K562 (cell line): ENCODE data around the gene KCTD17. TPM values are rescaled to one million over a fixed set of nuclear protein-coding genes. Genes with fewer than 3 reads are reported as not detected.

ENCODE experiments used
- ATAC-seq: fragments of 200-7000 bp; cut with Tn5 transposase; 3 replicates; pipeline ENCODE4 v1.9.1; 2020; ENCODE audit warnings: moderate library complexity
- BruUV-seq: library from RNA; stranded (reverse); fragments of 400-500 nt; replicated peaks from 2 replicates; lab custom pipeline; 2021; lab: Mats Ljungman, UMichigan
- CTCF ChIA-PET: fragments of 300-600 bp; formaldehyde crosslinking; extraction: SDS; loops from one replicate; lab custom pipeline; 2021; ENCODE audit warnings: low intra/inter-chr PET ratio; lab: Yijun Ruan, JAX
- POLR2A ChIA-PET: fragments of 300-600, 350-650 bp; sonication (Branson Sonifier 250); formaldehyde crosslinking; extraction: SDS; loops from one replicate; lab custom pipeline; 2021; ENCODE audit warnings: antibody characterized with exemption, inconsistent platforms; lab: Yijun Ruan, JAX
- DNase-seq, 4 experiments: peaks; one replicate each; pipeline versions ENCODE4 v3.0.0 to v3.0.0-alpha.2; 2011 to 2018; ENCODE audit warnings: low spot score in 3 of 4, mixed read lengths in 3 of 4; ENCODE audit errors: extremely low read depth in 1 of 4
- FAIRE-seq: peaks from 2 replicates; lab custom pipeline; 2011; peaks lifted over from hg19 to GRCh38; lab: Jason Lieb, UNC
- H2AFZ ChIP-seq: 2 replicates; pipeline ENCODE4 v1.6.0; 2011; ENCODE audit warnings: low read depth, low read length, control low read depth, inconsistent platforms
- H3K27ac ChIP-seq: fragments of 200-600 bp; 3 replicates; pipeline ENCODE4 v1.8.0; 2011; ENCODE audit warnings: low read depth, mild to moderate bottlenecking, control low read depth, inconsistent platforms, low read length, moderate library complexity, mixed read lengths; ENCODE audit errors: extremely low read depth
- H3K27me3 ChIP-seq, 2 experiments: fragments of 300-600 bp in 1 of 2; 2 replicates in 1 of 2; 3 replicates in 1 of 2; pipeline versions ENCODE4 v1.6.0 to v1.8.0; 2011; ENCODE audit warnings: inconsistent platforms in 2 of 2, low read length in 2 of 2, mild to moderate bottlenecking in 1 of 2, mixed read lengths in 1 of 2, moderate library complexity in 1 of 2; ENCODE audit not compliant: control insufficient read depth in 2 of 2, insufficient read depth in 2 of 2
- H3K36me3 ChIP-seq: fragments of 300-600 bp; 3 replicates; pipeline ENCODE4 v1.8.0; 2011; ENCODE audit warnings: mild to moderate bottlenecking, low read length, inconsistent platforms; ENCODE audit not compliant: control insufficient read depth, insufficient read depth
- H3K4me1 ChIP-seq, 2 experiments: fragments of 200-600 bp in 1 of 2; replicated peaks in 1 of 2; 2 replicates in 1 of 2; 3 replicates in 1 of 2; pipeline versions ENCODE4 v1.5.1 to v1.8.0; 2011; ENCODE audit warnings: inconsistent platforms in 2 of 2, low read length in 2 of 2, mild to moderate bottlenecking in 1 of 2, mixed read lengths in 1 of 2, moderate library complexity in 1 of 2; ENCODE audit not compliant: control insufficient read depth in 2 of 2, insufficient read depth in 2 of 2
- H3K4me2 ChIP-seq: 2 replicates; pipeline ENCODE4 v1.6.1; 2011; ENCODE audit warnings: low read length, control low read depth, inconsistent platforms, mixed read lengths; ENCODE audit not compliant: insufficient read depth
- H3K4me3 ChIP-seq: fragments of 200-600 bp; sonication (generic), shearing (Covaris generic); 2 replicates; pipeline ENCODE4 v1.5.1; 2016; ENCODE audit warnings: control low read depth, inconsistent platforms
- H3K79me2 ChIP-seq: fragments of 200-600 bp; 3 replicates; pipeline ENCODE4 v1.8.0; 2011; ENCODE audit warnings: low read length, inconsistent platforms; ENCODE audit not compliant: control insufficient read depth, insufficient read depth
- H3K9ac ChIP-seq, 2 experiments: 2 replicates each; pipeline versions ENCODE4 v1.6.0 to v1.6.1; 2011; ENCODE audit warnings: low read depth in 2 of 2, low read length in 2 of 2, control low read depth in 1 of 2, inconsistent platforms in 1 of 2, mild to moderate bottlenecking in 1 of 2, mixed read lengths in 1 of 2; ENCODE audit not compliant: insufficient read depth in 1 of 2
- H3K9me1 ChIP-seq: one replicate; pipeline ENCODE4 v1.6.0; 2011; ENCODE audit warnings: inconsistent platforms, mild to moderate bottlenecking, low read length, moderate library complexity; ENCODE audit not compliant: control insufficient read depth, insufficient read depth
- H3K9me3 ChIP-seq: replicated peaks from 2 replicates; pipeline ENCODE4 v1.5.1; 2011; ENCODE audit warnings: low read depth, low read length, inconsistent platforms; ENCODE audit not compliant: control insufficient read depth, insufficient read depth
- H4K20me1 ChIP-seq: replicated peaks from 2 replicates; pipeline ENCODE4 v1.6.1; 2011; ENCODE audit warnings: low read length, inconsistent platforms, mixed read lengths; ENCODE audit not compliant: control insufficient read depth, insufficient read depth
- KHSRP ChIP-seq: fragments of 450-650 bp; IDR thresholded peaks from 2 replicates; pipeline ENCODE4 v1.6.1; 2017
- KLF10 ChIP-seq: fragments of 250-450 bp; sonication (Bioruptor Pico); IDR thresholded peaks from 2 replicates; pipeline ENCODE4 v1.6.1; 2021; ENCODE audit warnings: matching md5 sums
- MAFF ChIP-seq: IDR thresholded peaks from 2 replicates; pipeline ENCODE4 v1.6.1; 2012; ENCODE audit warnings: low read length, improper control_type of control experiment
- MITF ChIP-seq: IDR thresholded peaks from 2 replicates; pipeline ENCODE4 v1.6.1; 2014; ENCODE audit warnings: antibody characterized with exemption
- STAT5A ChIP-seq: IDR thresholded peaks from 2 replicates; pipeline ENCODE4 v1.6.1; 2012; ENCODE audit warnings: low read length, inconsistent platforms, borderline replicate concordance
- TCF7 ChIP-seq: sonication (generic); IDR thresholded peaks from 2 replicates; pipeline ENCODE4 v1.6.1; 2016; ENCODE audit warnings: antibody characterized with exemption, borderline replicate concordance
- ZBTB7A ChIP-seq: IDR thresholded peaks from 2 replicates; pipeline ENCODE4 v1.6.1; 2011; ENCODE audit warnings: low read depth, mild to moderate bottlenecking, low read length, moderate library complexity, borderline replicate concordance; ENCODE audit not compliant: control insufficient read depth
- ZNF551 ChIP-seq: fragments of 250-450 bp; sonication (Bioruptor Pico); IDR thresholded peaks from 2 replicates; pipeline ENCODE4 v1.5.0; 2021; ENCODE audit warnings: mild to moderate bottlenecking, moderate library complexity
- WGBS: fragments of 100-300 bp; shearing (Covaris generic); methylation state at CpG from one replicate; pipeline ENCODE4 v1.1.6; 2016; ENCODE audit warnings: low coverage, mixed read lengths; ENCODE audit not compliant: insufficient coverage; ENCODE audit errors: missing lambda C conversion rate; 5-methylcytosine and 5-hydroxymethylcytosine counted together
- in situ Hi-C: fragments of 300-500 bp; cut with MboI; formaldehyde crosslinking; loops from 4 replicates; pipeline ENCODE4 v1.15.0; 2018; ENCODE audit warnings: inconsistent platforms, mixed read lengths
- intact Hi-C: fragments of 100-400 bp; cut with micrococcal nuclease; formaldehyde crosslinking; loops from 2 replicates; pipeline ENCODE4 v1.14.2; 2022
- polyA plus RNA-seq, 8 experiments: library from polyadenylated mRNA; depleted of rRNA in 4 of 8; stranded (reverse) in 5 of 8; unstranded in 3 of 8; fragments of >200 nt; fragmentation: Nextera tagmentation in 2 of 8; fragmentation: Illumina TruSeq in 1 of 8; extraction: Ambion mirVana in 2 of 8; extraction: Trizol in 1 of 8; gene quantifications; 2 replicates each; pipeline versions ENCODE4 v1.2.1 to v1.2.3, GENCODE V29; 2011 to 2014; ENCODE audit warnings: inconsistent platforms in 1 of 8, missing spikeins in 1 of 8
- total RNA-seq, 7 experiments: library from RNA; depleted of rRNA in 6 of 7; stranded (reverse); fragments of >200 nt in 6 of 7; fragmentation: Illumina TruSeq in 2 of 7; extraction: Trizol in 2 of 7; gene quantifications; 2 replicates each; pipeline versions ENCODE4 v1.2.1 to v1.2.3, GENCODE V29; 2011 to 2021; ENCODE audit warnings: low replicate concordance in 1 of 7
- TF ChIP-seq, protein P1 (sequence below): fragments of 250-450 bp; sonication (Bioruptor Pico); IDR thresholded peaks from 2 replicates; pipeline ENCODE4 v1.5.0; 2020; ENCODE audit warnings: mild to moderate bottlenecking
- TF ChIP-seq, protein P2 (sequence below): fragments of 200-800 bp; sonication (Bioruptor generic); IDR thresholded peaks from 2 replicates; pipeline ENCODE4 v1.6.1; 2017; ENCODE audit warnings: missing genetic modification characterization, missing compliant biosample characterization

KCTD17 gene
- total and polyA plus RNA-seq, 9 of the 15 experiments (the other 6 are each of a cell fraction or from before 2014, with no cell fraction given), result 0.22 to 0.90 (median 0.49) TPM; not detected in 2

DNA sequence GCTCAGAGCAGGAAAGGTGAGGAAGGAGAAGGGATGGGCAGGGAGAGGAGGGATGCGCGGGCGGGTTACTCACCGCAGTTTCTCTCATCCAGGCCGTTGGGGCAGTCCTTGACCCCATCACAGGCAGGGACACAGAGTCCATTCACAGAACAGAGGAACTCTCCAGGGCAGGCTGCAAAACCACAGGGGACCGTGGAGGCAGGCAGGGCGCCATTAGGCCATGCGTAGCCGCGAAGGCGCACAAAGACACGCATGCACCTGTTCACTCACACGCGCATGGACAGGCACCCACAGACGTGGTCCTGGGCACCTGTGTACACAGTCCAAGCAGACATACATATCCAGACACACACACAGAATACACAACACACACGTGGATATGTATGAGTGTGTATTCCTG lies 23.0 kb downstream of the KCTD17 start:
- CTCF ChIA-PET, result no interaction called here
- no peak for TF ChIP-seq KHSRP
- TF ChIP-seq MAFF, result no peak
- TF ChIP-seq MITF, result no peak
- no peak for TF ChIP-seq STAT5A
- TF ChIP-seq, protein P1, sequence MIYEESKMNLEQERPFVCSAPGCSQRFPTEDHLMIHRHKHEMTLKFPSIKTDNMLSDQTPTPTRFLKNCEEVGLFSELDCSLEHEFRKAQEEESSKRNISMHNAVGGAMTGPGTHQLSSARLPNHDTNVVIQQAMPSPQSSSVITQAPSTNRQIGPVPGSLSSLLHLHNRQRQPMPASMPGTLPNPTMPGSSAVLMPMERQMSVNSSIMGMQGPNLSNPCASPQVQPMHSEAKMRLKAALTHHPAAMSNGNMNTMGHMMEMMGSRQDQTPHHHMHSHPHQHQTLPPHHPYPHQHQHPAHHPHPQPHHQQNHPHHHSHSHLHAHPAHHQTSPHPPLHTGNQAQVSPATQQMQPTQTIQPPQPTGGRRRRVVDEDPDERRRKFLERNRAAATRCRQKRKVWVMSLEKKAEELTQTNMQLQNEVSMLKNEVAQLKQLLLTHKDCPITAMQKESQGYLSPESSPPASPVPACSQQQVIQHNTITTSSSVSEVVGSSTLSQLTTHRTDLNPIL, result no peak
- TF ChIP-seq, protein P2, sequence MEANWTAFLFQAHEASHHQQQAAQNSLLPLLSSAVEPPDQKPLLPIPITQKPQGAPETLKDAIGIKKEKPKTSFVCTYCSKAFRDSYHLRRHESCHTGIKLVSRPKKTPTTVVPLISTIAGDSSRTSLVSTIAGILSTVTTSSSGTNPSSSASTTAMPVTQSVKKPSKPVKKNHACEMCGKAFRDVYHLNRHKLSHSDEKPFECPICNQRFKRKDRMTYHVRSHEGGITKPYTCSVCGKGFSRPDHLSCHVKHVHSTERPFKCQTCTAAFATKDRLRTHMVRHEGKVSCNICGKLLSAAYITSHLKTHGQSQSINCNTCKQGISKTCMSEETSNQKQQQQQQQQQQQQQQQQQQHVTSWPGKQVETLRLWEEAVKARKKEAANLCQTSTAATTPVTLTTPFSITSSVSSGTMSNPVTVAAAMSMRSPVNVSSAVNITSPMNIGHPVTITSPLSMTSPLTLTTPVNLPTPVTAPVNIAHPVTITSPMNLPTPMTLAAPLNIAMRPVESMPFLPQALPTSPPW, result no peak
- no peak for TF ChIP-seq ZNF551 (CRISPR knock-in tag)
- TF ChIP-seq KLF10 (CRISPR knock-in tag), result no peak
- no peak for TF ChIP-seq TCF7
- no peak for TF ChIP-seq ZBTB7A
- POLR2A ChIA-PET, result interaction anchor here (0.6 kb wide), 1 partner anchor 11 kb away, joined by 3 read pairs; no protein-coding TSS in a partner anchor

More for the DNA sequence above, 23.0 kb downstream of the KCTD17 start:
- no peak for FAIRE-seq
- in situ Hi-C loops, result no loop called here
- Histone ChIP-seq H3K4me2 (no peak overlapping the region), H3K4me1 (no peaks in the 10 kb centered on the region), H3K36me3 (no peaks in the 10 kb centered on the region), H4K20me1 (no peaks in the 10 kb centered on the region), H3K79me2 (no peaks in the 10 kb centered on the region), H3K27ac (no peak overlapping the region), H3K27me3 (peaks cover 0 to 32% of the 10 kb centered on the region in 2 experiments; a peak in 2 of 5 replicates), H3K9me3 (no peaks in the 10 kb centered on the region; the same call in 1 of the 2 replicates), H3K9me1 (no peaks in the 10 kb centered on the region), H3K9ac (no peak overlapping the region), H2AFZ (no peak overlapping the region), H3K4me3 (no peak overlapping the region)
- BruUV-seq, result no TSS peak
- ATAC-seq, result no peak
- no peak for DNase-seq
- intact Hi-C loops, result no loop called here
- 33% methylated on average over 3 of the region's 16 CpGs for WGBS
